PFSK-1 (cell line): Measurements from ENCODE around the gene CCDC192.

Experiments used
- POLR2AphosphoS5 ChIP-seq: IDR thresholded peaks from 2 replicates; pipeline ENCODE4 v1.6.1; 2012; ENCODE audit warnings: low read depth, mild to moderate bottlenecking, control low read depth, low read length, moderate library complexity
- SIN3A ChIP-seq: IDR thresholded peaks from 2 replicates; pipeline ENCODE4 v1.6.1; 2012; ENCODE audit warnings: mild to moderate bottlenecking, low read length, moderate library complexity, borderline replicate concordance; ENCODE audit not compliant: insufficient read depth
- TAF1 ChIP-seq: IDR thresholded peaks from 2 replicates; pipeline ENCODE4 v1.6.1; 2012; ENCODE audit warnings: low read length, control low read depth, borderline replicate concordance; ENCODE audit not compliant: insufficient read depth

DNA sequence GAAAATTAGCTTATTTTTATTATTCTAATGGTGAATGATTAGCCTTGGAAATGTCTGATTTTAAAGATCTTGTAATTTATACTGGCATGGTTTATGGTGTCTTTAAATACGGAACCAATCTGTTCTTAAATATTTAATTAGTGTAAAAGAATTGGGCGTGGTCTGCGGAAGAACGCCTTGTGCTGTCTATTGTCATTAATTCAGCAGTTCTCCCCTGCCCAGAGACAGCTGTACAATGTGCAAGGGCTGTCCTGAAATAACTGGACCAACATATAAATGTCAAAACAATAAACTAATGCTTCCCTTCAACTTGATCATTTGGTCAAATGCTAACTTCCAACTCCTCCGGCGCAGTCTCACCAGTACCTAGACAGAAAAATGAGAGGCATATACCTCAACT lies 124.3 kb downstream of the CCDC192 start:
- TF ChIP-seq POLR2AphosphoS5 = no peak
- no peak for TF ChIP-seq TAF1
- TF ChIP-seq SIN3A = no peak
